ENCODE data around the gene CEP20.

DNA sequence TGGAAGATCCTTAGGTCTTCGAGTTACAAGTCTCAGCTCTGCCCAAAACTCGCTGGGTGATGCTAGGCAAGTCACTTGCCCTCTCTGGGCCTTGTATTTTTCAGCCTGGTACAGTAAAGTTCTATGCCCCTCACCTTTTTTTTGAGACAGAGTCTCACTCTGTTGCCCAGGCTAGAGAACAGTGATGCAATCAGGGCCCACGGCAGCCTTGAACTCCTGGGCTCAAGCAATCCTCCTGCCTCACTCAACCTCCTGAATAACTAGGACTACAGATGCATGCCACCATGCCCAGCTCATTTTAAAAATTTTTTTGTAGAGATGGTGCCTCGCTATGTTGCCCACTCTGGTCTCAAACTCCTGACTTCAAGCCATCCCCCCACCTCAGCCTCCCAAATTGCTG, 35.4 kb downstream of the CEP20 start:
- TF ChIP-seq HDAC6 (IDR thresholded peaks at IDR 0.05; ENCODE audit: low read depth, low read length) (no peak), POLR2A (IDR thresholded peaks at IDR 0.05; ENCODE audit: control extremely low read depth in 1 of 2, low read depth in 2 of 2, low read length in 2 of 2) (no peak)
